HEK293 (cell line): ENCODE results near the gene HERPUD2.

Experiments used
- CTCF ChIA-PET: fragments of 350-600 bp; formaldehyde crosslinking; extraction: SDS; loops from one replicate; lab custom pipeline; 2021; ENCODE audit warnings: antibody characterized with exemption; lab: Yijun Ruan, JAX
- POLR2A ChIA-PET: fragments of 300-600 bp; formaldehyde crosslinking; extraction: SDS; loops from one replicate; lab custom pipeline; 2020; ENCODE audit warnings: antibody characterized with exemption, inconsistent platforms; lab: Yijun Ruan, JAX
- H3K27ac ChIP-seq: fragments of 200-500 bp; sonication (Bioruptor generic); 2 replicates; pipeline ENCODE4 v1.5.1; 2014; ENCODE audit warnings: low read depth, low read length, control low read depth, inconsistent platforms; ENCODE audit errors: extremely low read depth
- H3K36me3 ChIP-seq, 2 experiments: fragments of 200-500 bp in 1 of 2; sonication (Bioruptor generic) in 1 of 2; 1 replicate in 1 of 2; 2 replicates in 1 of 2; pipeline ENCODE4 v1.5.1; 2014 to 2017; ENCODE audit warnings: inconsistent platforms in 2 of 2, low read length in 2 of 2; ENCODE audit not compliant: control insufficient read depth in 2 of 2, insufficient read depth in 1 of 2
- H3K4me1 ChIP-seq: fragments of 200-500 bp; sonication (Bioruptor generic); 2 replicates; pipeline ENCODE4 v1.5.1; 2014; ENCODE audit warnings: mild to moderate bottlenecking, low read length, inconsistent platforms; ENCODE audit not compliant: control insufficient read depth, insufficient read depth
- H3K4me3 ChIP-seq: 2 replicates; pipeline ENCODE4 v1.5.1; 2011; ENCODE audit warnings: low read depth, mild to moderate bottlenecking, control low read depth, low read length, moderate library complexity
- H3K9me3 ChIP-seq: fragments of 200-500 bp; sonication (Bioruptor generic); 2 replicates; pipeline ENCODE4 v1.5.1; 2014; ENCODE audit warnings: low read depth, low read length, inconsistent platforms; ENCODE audit not compliant: control insufficient read depth, insufficient read depth
- BCL11B ChIP-seq: fragments of 450-650 bp; formaldehyde crosslinking; IDR thresholded peaks from 2 replicates; pipeline ENCODE4 v1.5.1; 2016; ENCODE audit warnings: low read depth, missing biosample characterization, missing genetic modification characterization
- HIC1 ChIP-seq: fragments of 450-650 bp; formaldehyde crosslinking; IDR thresholded peaks from 2 replicates; pipeline ENCODE4 v1.5.1; 2016; ENCODE audit warnings: missing biosample characterization, missing genetic modification characterization
- KLF16 ChIP-seq: fragments of 450-650 bp; formaldehyde crosslinking; IDR thresholded peaks from 2 replicates; pipeline ENCODE4 v1.5.1; 2017; ENCODE audit warnings: missing biosample characterization, missing genetic modification characterization
- PRDM6 ChIP-seq: fragments of 450-650 bp; formaldehyde crosslinking; IDR thresholded peaks from 2 replicates; pipeline ENCODE4 v1.5.1; 2017; ENCODE audit warnings: missing biosample characterization, missing genetic modification characterization
- SCRT1 ChIP-seq: fragments of 450-650 bp; formaldehyde crosslinking; IDR thresholded peaks from 2 replicates; pipeline ENCODE4 v1.5.1; 2016; ENCODE audit warnings: missing biosample characterization, missing genetic modification characterization, borderline replicate concordance
- SCRT2 ChIP-seq: fragments of 450-650 bp; formaldehyde crosslinking; IDR thresholded peaks from 2 replicates; pipeline ENCODE4 v1.5.1; 2016; ENCODE audit warnings: missing biosample characterization, missing genetic modification characterization
- YY1 ChIP-seq: fragments of 450-650 bp; formaldehyde crosslinking; IDR thresholded peaks from 2 replicates; pipeline ENCODE4 v1.5.1; 2018; ENCODE audit warnings: missing biosample characterization, missing genetic modification characterization
- ZBTB11 ChIP-seq: fragments of 450-650 bp; formaldehyde crosslinking; conservative IDR thresholded peaks from 2 replicates; pipeline ENCODE4 v1.5.1; 2016; ENCODE audit warnings: low read depth, missing biosample characterization, missing genetic modification characterization
- ZBTB20 ChIP-seq: fragments of 450-650 bp; formaldehyde crosslinking; IDR thresholded peaks from 2 replicates; pipeline ENCODE4 v1.5.1; 2016; ENCODE audit warnings: missing biosample characterization, missing genetic modification characterization
- ZBTB49 ChIP-seq: fragments of 450-650 bp; formaldehyde crosslinking; IDR thresholded peaks from 2 replicates; pipeline ENCODE4 v1.5.1; 2016; ENCODE audit warnings: missing biosample characterization, missing genetic modification characterization, low read depth
- ZFP3 ChIP-seq: fragments of 450-650 bp; formaldehyde crosslinking; IDR thresholded peaks from 2 replicates; pipeline ENCODE4 v1.5.1; 2016; ENCODE audit warnings: low read depth, missing biosample characterization, missing genetic modification characterization
- ZNF133 ChIP-seq: fragments of 450-650 bp; formaldehyde crosslinking; IDR thresholded peaks from 2 replicates; pipeline ENCODE4 v1.5.1; 2016; ENCODE audit warnings: missing biosample characterization, missing genetic modification characterization
- ZNF221 ChIP-seq: fragments of 450-650 bp; formaldehyde crosslinking; IDR thresholded peaks from 2 replicates; pipeline ENCODE4 v1.5.1; 2017; ENCODE audit warnings: missing biosample characterization, missing genetic modification characterization, borderline replicate concordance
- ZNF449 ChIP-seq: fragments of 450-650 bp; formaldehyde crosslinking; IDR thresholded peaks from 2 replicates; pipeline ENCODE4 v1.5.1; 2017; ENCODE audit warnings: missing biosample characterization, mild to moderate bottlenecking, missing genetic modification characterization, moderate library complexity
- ZNF529 ChIP-seq: fragments of 450-650 bp; formaldehyde crosslinking; IDR thresholded peaks from 2 replicates; pipeline ENCODE4 v1.5.1; 2017; ENCODE audit warnings: missing genetic modification characterization, missing biosample characterization; ENCODE audit not compliant: insufficient replicate concordance
- ZNF548 ChIP-seq: fragments of 450-650 bp; formaldehyde crosslinking; IDR thresholded peaks from 2 replicates; pipeline ENCODE4 v1.5.1; 2016; ENCODE audit warnings: missing biosample characterization, missing genetic modification characterization
- ZNF560 ChIP-seq: fragments of 450-650 bp; formaldehyde crosslinking; IDR thresholded peaks from 2 replicates; pipeline ENCODE4 v1.5.1; 2017; ENCODE audit warnings: missing biosample characterization, missing genetic modification characterization, borderline replicate concordance
- ZNF571 ChIP-seq: fragments of 450-650 bp; formaldehyde crosslinking; IDR thresholded peaks from 2 replicates; pipeline ENCODE4 v1.5.0; 2017; ENCODE audit warnings: missing biosample characterization, missing genetic modification characterization
- ZNF639 ChIP-seq: fragments of 450-650 bp; formaldehyde crosslinking; IDR thresholded peaks from 2 replicates; pipeline ENCODE4 v1.5.1; 2016; ENCODE audit warnings: missing biosample characterization, missing genetic modification characterization
- ZNF704 ChIP-seq: fragments of 450-650 bp; formaldehyde crosslinking; IDR thresholded peaks from 2 replicates; pipeline ENCODE4 v1.5.1; 2016; ENCODE audit warnings: missing biosample characterization, missing genetic modification characterization
- ZNF707 ChIP-seq: fragments of 450-650 bp; formaldehyde crosslinking; IDR thresholded peaks from 2 replicates; pipeline ENCODE4 v1.5.1; 2016; ENCODE audit warnings: missing biosample characterization, missing genetic modification characterization

The HERPUD2 gene

GRCh38 chr7:35617041-35617440, 77.9 kb downstream of the HERPUD2 start (continued):
- TF ChIP-seq SCRT1 (tag by site-specific recombination) = no peak

- ChIA-PET POLR2A (no interaction called here), CTCF (interaction anchor here (0.6 to 2.8 kb wide), 3 partner anchors 11 to 398 kb away, joined by 3 to 17 read pairs (median 3); no protein-coding TSS in a partner anchor)
- Histone ChIP-seq H3K4me3 (no peak overlapping the region), H3K36me3 (no peaks in the 10 kb centered on the region), H3K27ac (no peak overlapping the region), H3K4me1 (no peaks in the 10 kb centered on the region), H3K9me3 (no peaks in the 10 kb centered on the region)
- TF ChIP-seq ZBTB49 (tag by site-specific recombination) (no peak), ZNF449 (tag by site-specific recombination) (no peak), ZNF707 (no peak), ZBTB20 (no peak), ZNF639 (tag by site-specific recombination) (no peak), ZFP3 (tag by site-specific recombination) (no peak), ZNF529 (tag by site-specific recombination) (no peak), BCL11B (tag by site-specific recombination) (no peak), PRDM6 (tag by site-specific recombination) (no peak), ZBTB11 (no peak), HIC1 (no peak), ZNF548 (tag by site-specific recombination) (no peak), ZNF133 (tag by site-specific recombination) (no peak), ZNF571 (tag by site-specific recombination) (no peak), ZNF560 (tag by site-specific recombination) (no peak), ZNF221 (tag by site-specific recombination) (no peak), YY1 (tag by site-specific recombination) (no peak), ZNF704 (tag by site-specific recombination) (no peak), SCRT2 (tag by site-specific recombination) (no peak), KLF16 (no peak)
Measured at GRCh38 chr7:35613150-35613549, 81.8 kb downstream of the HERPUD2 start.
